Umbilical cord (tissue), 1 donor: ENCODE results near the gene SLC25A25. TPM values are rescaled to one million over a fixed set of nuclear protein-coding genes. Genes with fewer than 3 reads are reported as not detected.

Experiments
- total RNA-seq: library from RNA; depleted of rRNA; stranded (reverse); fragments of >200 nt; gene quantifications from one replicate; pipeline ENCODE4 v1.2.3, GENCODE V29; 2014; ENCODE audit warnings: low replicate concordance; ENCODE audit not compliant: insufficient read depth

Gene SLC25A25
- total RNA-seq, 1 donor from 2014 or later: 33.5 TPM

Other genes starting within 250 kb of the SLC25A25 start
- 5.1 TPM for gene ENG, start 213.6 kb upstream of the SLC25A25 start, total RNA-seq
- 18.3 TPM for gene AK1, start 190.6 kb upstream of the SLC25A25 start, total RNA-seq
- 30.8 TPM for gene ST6GALNAC6, start 168.6 kb upstream of the SLC25A25 start, total RNA-seq
- 16.9 TPM for gene ST6GALNAC4, start 151.2 kb upstream of the SLC25A25 start, total RNA-seq
- gene PIP5KL1, start 137.5 kb upstream of the SLC25A25 start, total RNA-seq: 1.4 TPM
- gene DPM2, start 130.4 kb upstream of the SLC25A25 start, total RNA-seq: 1.4 TPM
- gene EEIG1, start 87.2 kb upstream of the SLC25A25 start, total RNA-seq: 15.2 TPM
- 7.5 TPM for gene NAIF1, start 912 bp upstream of the SLC25A25 start, total RNA-seq
- 26.0 TPM for gene PTGES2, start 59.5 kb downstream of the SLC25A25 start, total RNA-seq
- not detected for gene LCN2, start 81.2 kb downstream of the SLC25A25 start, total RNA-seq
- 16.9 TPM for gene BBLN, start 92.0 kb downstream of the SLC25A25 start, total RNA-seq
- 15.6 TPM for gene CIZ1, start 123.3 kb downstream of the SLC25A25 start, total RNA-seq
- gene DNM1, start 135.1 kb downstream of the SLC25A25 start, total RNA-seq: 36.4 TPM
- 161 TPM for gene GOLGA2, start 207.8 kb downstream of the SLC25A25 start, total RNA-seq
- 26.7 TPM for gene SWI5, start 208.0 kb downstream of the SLC25A25 start, total RNA-seq